Inferior parietal cortex (tissue), 1 donor: ENCODE results near the gene KIF6.
"Not testable (repeated sequence)": the region's sequence is repeated elsewhere in the genome, so short reads cannot be mapped to it uniquely, and the experiment has no call there.

Source experiments
- DNase-seq: peaks from one replicate; pipeline ENCODE4 v3.0.0-alpha.2; 2016; ENCODE audit errors: extremely low spot score

The KIF6 gene

GRCh38 chr6:39553860-39554802, 171.1 kb downstream of the KIF6 start:
- DNase-seq = no peak

- no peak for DNase-seq
Measured at GRCh38 chr6:39553029-39553428, 172.2 kb downstream of the KIF6 start.

- DNase-seq = no peak
Measured at GRCh38 chr6:39550191-39550590, 175.0 kb downstream of the KIF6 start.

DNA sequence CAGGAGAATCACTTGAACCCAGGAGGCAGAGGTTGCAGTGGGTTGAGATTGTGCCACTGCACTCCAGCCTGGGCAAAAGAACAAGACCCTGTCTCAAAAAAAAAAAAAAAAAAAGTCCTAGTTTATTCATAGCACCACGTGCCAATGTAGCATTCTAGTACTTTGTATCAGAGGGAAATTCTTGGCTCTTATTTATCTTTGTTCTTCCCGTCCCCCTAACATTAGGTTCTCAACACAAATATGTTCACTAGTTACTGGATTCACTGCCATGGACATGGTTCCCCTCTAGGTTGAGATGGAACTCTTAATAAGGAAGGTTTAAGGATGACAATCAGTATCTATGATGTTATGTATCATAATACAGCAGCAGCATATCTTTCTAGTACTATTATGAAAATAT, 178.5 kb downstream of the KIF6 start:
- no peak for DNase-seq

- DNase-seq = no peak
Measured at GRCh38 chr6:39543950-39544349, 181.3 kb downstream of the KIF6 start.

- no peak for DNase-seq
Measured at GRCh38 chr6:39543095-39543494, 182.1 kb downstream of the KIF6 start.

DNA sequence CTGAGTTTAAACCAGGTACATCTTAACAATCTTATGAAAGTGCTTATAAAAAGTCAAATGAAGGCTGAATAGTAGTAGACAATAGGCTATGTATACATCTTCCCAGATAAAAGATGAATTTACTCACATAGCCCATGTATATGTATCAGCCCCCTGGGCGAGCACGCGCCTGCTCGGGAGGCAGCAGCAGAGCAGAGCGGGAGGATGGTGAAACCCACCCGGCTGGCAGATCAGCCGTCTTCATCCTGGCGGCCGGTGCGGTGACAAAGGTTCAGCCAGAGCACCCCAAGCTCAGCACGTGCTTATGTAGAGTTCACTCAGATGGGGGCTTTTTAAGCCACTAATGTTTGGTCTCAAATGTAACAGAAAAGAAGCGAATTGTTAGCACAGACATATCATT, 184.8 kb downstream of the KIF6 start:
- no peak for DNase-seq

- DNase-seq = no peak
Measured at GRCh38 chr6:39530201-39530759, 194.9 kb downstream of the KIF6 start.

- DNase-seq = no peak
Measured at GRCh38 chr6:39527792-39528564, 197.2 kb downstream of the KIF6 start.

- DNase-seq = no peak
Measured at GRCh38 chr6:39524007-39524406, 201.2 kb downstream of the KIF6 start.

DNA sequence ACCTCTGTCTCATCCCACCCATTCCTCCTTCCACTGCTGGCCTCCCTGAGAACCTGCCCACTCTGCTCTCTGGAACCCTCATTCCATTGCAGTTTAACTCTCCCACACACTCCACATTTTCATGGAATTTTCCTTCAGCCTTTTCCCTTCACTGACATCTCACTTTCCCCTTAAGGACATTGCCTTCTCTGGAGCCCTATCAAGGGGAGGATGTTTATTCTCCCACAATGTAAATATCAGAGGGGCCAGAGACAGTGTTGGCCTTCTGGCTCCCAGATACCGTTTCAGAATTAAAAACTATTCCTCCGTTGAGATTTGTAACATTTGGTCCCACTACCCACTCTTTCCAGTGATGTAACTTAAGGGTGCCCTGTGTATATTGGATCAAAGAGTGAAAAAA, 203.2 kb downstream of the KIF6 start:
- no peak for DNase-seq

DNA sequence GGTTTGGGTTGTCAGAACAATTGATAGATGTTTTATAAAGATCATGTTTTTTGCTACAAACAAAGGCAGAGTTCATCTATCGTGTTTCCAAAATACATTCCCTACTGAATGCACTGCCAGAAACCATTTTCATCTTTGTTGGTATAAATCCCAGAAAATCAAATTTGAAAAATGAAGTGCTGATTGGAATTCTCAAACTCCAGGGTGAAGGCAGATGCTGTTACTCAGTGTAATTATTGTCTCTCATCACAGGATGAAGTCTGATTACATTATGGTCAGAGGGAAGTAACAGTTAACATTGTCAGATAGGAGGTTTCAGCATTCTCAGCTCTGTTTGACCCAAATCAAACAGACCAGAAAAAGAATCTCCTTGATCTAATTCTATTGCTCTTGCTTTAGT, 204.3 kb downstream of the KIF6 start:
- DNase-seq = no peak

GRCh38 chr6:39520411-39520810, 204.8 kb downstream of the KIF6 start:
- no peak for DNase-seq

DNA sequence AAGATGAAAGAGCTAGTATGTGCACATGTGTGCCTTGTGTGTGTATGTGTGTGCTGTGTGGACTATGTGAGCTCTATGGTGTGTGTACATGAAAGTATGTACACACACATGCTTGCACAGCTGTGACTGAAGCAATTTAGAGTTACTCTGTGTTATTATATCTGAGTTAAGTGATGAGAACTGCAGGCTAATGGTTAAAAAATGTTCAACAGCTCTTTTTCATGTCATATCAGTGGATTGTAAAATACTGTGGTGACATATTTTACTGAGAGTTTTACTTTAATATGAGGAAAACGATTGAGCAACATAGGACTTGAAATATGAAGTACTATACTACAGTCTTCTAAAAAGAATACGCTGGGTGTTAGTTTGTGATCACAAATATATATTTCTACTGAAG, 207.0 kb downstream of the KIF6 start:
- no peak for DNase-seq

DNA sequence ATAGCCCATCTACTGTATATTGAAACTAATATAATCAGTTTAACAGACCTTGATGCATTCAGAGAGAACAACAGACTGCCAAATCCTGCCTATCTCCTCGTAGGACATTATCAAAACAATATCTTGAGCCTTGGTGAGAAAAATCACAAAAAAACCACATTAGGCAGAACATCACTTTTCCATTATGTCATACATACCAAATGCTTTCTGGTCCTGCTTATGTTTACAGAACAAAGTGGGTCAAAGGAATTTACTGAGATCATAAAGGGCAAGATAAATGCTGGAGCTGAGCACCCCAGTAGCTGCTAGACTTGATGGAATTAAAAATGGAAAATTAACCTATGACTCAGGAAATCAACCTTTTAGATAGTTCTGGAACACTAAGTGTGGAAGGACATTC, 207.5 kb downstream of the KIF6 start:
- no peak for DNase-seq

- no peak for DNase-seq
Measured at GRCh38 chr6:39516471-39516870, 208.7 kb downstream of the KIF6 start.

DNA sequence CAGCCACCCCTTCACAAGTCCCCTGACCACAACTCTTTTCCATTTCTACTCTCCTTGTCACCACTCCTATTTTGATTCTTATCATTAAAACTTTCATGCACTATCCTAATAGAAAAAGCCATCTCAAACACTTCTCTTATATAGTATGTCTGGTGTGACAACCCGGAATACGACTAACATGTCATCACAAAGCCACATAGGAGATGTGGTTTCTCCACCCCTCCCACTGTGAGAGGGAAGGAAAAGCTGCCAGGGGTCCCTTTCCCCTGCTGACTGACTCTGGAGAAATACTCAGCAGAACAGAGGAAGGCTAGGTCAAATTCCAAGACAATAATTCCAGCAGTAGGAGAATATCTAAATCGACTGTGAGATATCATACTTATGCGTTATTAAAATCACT, 209.7 kb downstream of the KIF6 start:
- DNase-seq = no peak

DNA sequence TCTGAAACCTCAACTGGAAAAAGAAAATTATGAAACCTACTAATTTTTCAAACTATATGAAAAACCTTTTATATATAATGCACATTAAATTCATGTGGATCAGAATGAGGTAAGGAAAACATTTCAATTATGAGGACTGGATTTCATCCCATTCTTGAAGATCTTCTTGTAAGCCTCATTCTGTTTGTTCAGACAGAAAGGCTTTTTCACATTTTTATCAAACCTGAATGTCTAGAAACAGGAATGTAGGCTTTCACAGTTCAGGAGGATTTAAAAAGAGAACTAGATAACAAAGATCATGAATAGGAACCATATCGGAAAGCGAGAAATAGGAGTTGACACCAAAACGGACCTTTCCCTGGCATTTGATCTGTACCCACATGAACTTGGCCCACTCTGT, 210.2 kb downstream of the KIF6 start:
- DNase-seq = no peak

DNA sequence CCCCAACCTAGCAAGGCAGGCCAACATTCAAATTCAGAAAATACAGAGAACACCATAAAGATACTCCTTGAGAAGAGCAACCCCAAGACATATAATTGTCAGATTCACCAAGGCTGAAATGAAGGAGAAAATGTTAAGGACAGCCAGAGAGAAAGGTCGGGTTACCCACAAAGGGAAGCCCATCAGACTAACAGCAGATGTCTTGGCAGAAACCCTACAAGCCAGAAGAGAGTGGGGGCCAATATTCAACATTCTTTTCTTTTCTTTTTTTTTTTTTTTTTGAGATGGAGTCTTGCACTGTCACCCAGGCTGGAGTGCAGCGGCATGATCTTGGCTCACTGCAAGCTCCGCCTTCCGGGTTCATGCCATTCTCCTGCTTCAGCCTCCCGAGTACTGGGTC, 215.4 kb downstream of the KIF6 start:
- not testable (repeated sequence) for DNase-seq

DNA sequence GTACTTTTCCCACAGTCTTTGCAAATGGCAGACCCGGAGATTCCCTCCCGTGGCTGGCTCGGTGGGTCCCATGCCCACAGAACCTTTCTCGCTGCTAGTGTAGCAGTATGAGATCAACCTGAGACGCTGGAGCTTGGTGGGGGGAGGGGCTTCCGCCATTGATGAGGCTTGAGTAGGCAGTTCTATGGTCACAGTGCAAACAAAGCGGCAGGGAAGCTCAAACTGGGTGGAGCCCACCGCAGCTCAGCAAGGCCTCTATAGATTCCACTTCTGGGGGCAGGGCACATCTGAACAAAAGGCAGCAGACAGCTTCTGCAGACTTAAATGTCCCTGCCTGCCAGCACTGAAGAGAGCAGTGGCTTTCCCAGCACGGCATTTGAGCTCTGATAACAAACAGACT, 216.7 kb downstream of the KIF6 start:
- no peak for DNase-seq

- no peak for DNase-seq
Measured at GRCh38 chr6:39507331-39507998, 217.7 kb downstream of the KIF6 start.

DNA sequence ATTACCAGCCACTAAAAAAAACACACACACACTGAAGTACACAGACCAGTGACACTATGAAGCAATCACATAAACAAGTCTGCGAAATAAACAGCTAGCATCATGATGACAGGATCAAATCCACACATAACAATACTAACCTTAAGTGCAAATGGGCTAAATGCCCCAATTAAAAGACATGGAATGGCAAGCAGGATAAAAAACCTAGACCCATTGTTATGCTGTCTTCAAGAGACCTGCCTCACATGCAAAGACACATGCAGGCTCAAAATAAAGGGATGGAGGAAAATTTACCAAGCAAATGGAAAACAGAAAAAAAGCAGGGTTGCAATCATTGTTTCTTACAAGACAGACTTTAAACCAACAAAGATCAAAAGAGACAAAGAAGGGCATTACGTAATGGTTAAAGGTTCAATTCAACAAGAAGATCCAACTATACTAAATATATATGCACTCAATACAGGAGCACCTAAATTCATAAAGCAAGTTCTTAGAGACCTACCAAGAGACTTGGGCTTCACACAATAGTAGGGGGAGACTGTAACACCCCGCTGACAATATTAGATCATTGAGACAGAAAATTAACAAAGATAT, 222.7 kb downstream of the KIF6 start:
- DNase-seq = not testable (repeated sequence)
